Astrocyte (in vitro differentiated cells and primary cell): ENCODE measurements around the gene CPNE5.

Source experiments
- EZH2 ChIP-seq: IDR thresholded peaks from 2 replicates; pipeline ENCODE4 v1.6.1; 2012; ENCODE audit warnings: mild to moderate bottlenecking, low read length, inconsistent platforms; ENCODE audit not compliant: insufficient read depth
- TF ChIP-seq, protein P1 (sequence below): IDR thresholded peaks from 2 replicates; pipeline ENCODE4 v1.5.1; 2011; ENCODE audit warnings: low read depth, mild to moderate bottlenecking, inconsistent platforms, low read length, moderate library complexity; ENCODE audit not compliant: insufficient read depth

GRCh38 chr6:36862164-36862847 lies 23.1 kb upstream of the CPNE5 start:
- TF ChIP-seq, protein P1, sequence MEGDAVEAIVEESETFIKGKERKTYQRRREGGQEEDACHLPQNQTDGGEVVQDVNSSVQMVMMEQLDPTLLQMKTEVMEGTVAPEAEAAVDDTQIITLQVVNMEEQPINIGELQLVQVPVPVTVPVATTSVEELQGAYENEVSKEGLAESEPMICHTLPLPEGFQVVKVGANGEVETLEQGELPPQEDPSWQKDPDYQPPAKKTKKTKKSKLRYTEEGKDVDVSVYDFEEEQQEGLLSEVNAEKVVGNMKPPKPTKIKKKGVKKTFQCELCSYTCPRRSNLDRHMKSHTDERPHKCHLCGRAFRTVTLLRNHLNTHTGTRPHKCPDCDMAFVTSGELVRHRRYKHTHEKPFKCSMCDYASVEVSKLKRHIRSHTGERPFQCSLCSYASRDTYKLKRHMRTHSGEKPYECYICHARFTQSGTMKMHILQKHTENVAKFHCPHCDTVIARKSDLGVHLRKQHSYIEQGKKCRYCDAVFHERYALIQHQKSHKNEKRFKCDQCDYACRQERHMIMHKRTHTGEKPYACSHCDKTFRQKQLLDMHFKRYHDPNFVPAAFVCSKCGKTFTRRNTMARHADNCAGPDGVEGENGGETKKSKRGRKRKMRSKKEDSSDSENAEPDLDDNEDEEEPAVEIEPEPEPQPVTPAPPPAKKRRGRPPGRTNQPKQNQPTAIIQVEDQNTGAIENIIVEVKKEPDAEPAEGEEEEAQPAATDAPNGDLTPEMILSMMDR, result no peak
- TF ChIP-seq EZH2, result no peak
